Amygdala (tissue), 56 donors: Measurements from ENCODE around the gene EDA.
"Not testable (repeated sequence)": the region's sequence is repeated elsewhere in the genome, so short reads cannot be mapped to it uniquely, and the experiment has no call there.

Source experiments
- DNase-seq, 56 donors: peaks; one replicate each; lab custom pipeline; 2025; lab: John Stamatoyannopoulos, UW

Gene EDA

GRCh38 chrX:69948276-69948797 is 332.4 kb downstream of the EDA start:
- DNase-seq = no peak

- DNase-seq = no peak
Measured at GRCh38 chrX:69951753-69952152, 335.8 kb downstream of the EDA start.

GRCh38 chrX:69959712-69960111 is 343.8 kb downstream of the EDA start:
- no peak for DNase-seq

GRCh38 chrX:69961365-69962072 is 345.6 kb downstream of the EDA start:
- DNase-seq = no peak

- peak in 23 of 56 donors; percentile 0 to 71 (median 2) for DNase-seq
Measured at GRCh38 chrX:69968950-69969349, 353.0 kb downstream of the EDA start.

GRCh38 chrX:69969460-69969859 is 353.5 kb downstream of the EDA start:
- DNase-seq = no peak

- DNase-seq = peak in 1 of 56 donors; percentile 1
Measured at GRCh38 chrX:69987691-69988090, 371.8 kb downstream of the EDA start.

GRCh38 chrX:69988955-69989394 is 373.1 kb downstream of the EDA start:
- DNase-seq = no peak

GRCh38 chrX:69991685-69992084 is 375.8 kb downstream of the EDA start:
- no peak for DNase-seq

- DNase-seq = no peak
Measured at GRCh38 chrX:69993494-69993893, 377.6 kb downstream of the EDA start.

- no peak for DNase-seq
Measured at GRCh38 chrX:69995362-69996112, 379.6 kb downstream of the EDA start.

- no peak for DNase-seq
Measured at GRCh38 chrX:69996113-69996468, 380.2 kb downstream of the EDA start.

GRCh38 chrX:69998299-69998698 is 382.4 kb downstream of the EDA start:
- DNase-seq = not testable (repeated sequence)

GRCh38 chrX:70001269-70001668 is 385.4 kb downstream of the EDA start:
- no peak for DNase-seq

GRCh38 chrX:70001708-70002341 is 385.9 kb downstream of the EDA start:
- no peak for DNase-seq

GRCh38 chrX:70007946-70008345 is 392.0 kb downstream of the EDA start:
- no peak for DNase-seq

- no peak for DNase-seq
Measured at GRCh38 chrX:70009049-70009448, 393.1 kb downstream of the EDA start.

- no peak for DNase-seq
Measured at GRCh38 chrX:70009970-70010369, 394.1 kb downstream of the EDA start.

GRCh38 chrX:70012756-70013155 is 396.8 kb downstream of the EDA start:
- no peak for DNase-seq

GRCh38 chrX:70013466-70014381 is 397.8 kb downstream of the EDA start:
- no peak for DNase-seq
